NCI-H2029 (cell line): ENCODE data around the gene DSCAM.
"Not testable (repeated sequence)": the region's sequence is repeated elsewhere in the genome, so short reads cannot be mapped to it uniquely, and the experiment has no call there.

ENCODE experiments used
- DNase-seq: peaks from one replicate; lab custom pipeline; 2025; lab: John Stamatoyannopoulos, UW

DSCAM gene

DNA sequence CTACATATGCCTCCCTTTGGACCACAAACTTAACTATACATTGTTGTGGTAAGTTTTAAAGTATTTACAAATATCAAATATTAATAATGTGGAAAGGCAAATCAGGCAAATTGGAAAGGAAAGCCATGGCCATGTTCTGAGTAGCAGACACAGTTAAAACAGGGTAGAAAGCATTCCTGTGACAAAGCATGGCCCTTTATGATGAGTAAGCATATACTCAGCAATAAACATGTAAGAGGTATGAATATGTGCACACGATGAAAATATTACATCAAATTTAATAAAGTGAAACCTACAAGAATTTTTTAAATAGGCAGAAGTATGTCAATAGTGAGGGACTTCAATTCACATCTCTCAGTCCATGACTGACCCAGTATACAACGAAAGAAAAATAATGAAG is 389.2 kb downstream of the DSCAM start:
- no peak for DNase-seq

DNA sequence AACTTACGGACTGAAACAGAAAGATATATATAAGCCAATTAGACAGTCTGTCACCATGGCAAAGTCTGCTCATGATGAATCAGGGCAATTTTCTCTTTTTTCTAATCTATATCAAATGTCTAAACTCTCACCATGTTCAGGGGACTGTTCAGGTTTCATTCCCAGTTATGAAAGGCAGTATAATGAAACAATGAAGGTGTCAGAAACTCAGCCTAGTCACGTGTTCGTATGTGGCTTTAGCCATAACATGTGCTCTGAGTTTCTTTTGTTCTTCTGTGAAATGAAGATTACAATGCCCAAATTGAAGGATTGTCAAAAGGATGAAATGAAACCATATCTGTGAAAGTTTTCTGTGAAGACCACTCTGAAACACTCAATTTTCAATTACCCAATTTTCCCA is 392.9 kb downstream of the DSCAM start:
- DNase-seq = no peak

DNA sequence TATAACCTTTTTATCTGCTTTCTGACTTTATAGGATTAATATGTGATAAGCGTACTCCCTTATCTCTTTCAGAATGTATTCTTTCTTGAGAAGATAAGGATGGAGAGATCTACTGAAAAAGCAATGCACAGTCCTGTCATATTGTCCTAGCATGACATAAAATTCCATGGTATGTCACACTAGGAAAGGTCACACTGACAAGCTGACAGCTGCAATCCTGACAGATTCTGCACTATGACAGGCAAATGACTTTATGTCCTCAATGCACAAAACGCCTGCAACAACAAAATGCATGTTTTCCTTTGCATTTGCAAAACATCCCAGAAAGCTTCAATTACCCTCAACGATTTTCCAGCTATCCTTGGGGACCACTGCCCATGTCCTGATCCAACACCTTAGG is 393.8 kb downstream of the DSCAM start:
- DNase-seq = no peak

DNA sequence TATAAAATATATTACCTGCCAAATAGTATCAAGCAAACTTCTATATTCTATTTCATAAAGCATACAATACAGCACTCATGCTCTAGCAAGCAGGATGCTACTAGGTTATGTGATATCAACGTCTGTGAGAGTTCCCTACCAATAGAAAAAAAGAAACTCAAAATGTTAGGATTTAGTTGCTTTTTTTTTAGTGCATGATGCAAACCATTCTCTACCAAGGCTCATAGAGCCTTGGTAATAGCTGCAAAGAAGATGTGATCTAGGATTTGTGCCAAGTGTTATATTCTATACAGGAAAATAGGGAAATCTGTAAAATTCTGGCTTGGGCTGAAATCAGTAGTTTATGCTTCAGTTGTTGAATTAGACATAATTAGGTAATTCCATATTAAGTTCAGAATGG is 394.4 kb downstream of the DSCAM start:
- no peak for DNase-seq

DNA sequence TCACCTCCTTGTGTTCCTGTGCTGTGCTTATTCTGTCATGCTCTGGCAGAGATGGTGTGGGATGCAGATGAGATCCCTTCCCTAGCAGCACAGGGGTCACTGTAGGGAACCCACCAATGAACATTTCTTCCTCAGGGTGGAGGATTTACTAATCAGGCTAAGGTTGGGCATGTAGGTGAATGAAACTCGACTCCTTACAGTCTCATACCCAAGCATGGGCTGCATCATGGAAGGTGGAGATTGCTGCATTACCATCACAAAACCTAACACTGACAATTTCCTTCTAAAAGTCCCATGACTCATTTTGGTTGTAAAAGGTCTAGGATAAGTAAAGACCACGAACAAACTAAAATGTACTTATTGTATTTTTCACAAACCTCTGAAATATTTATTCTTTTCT is 399.9 kb downstream of the DSCAM start:
- DNase-seq = no peak

DNA sequence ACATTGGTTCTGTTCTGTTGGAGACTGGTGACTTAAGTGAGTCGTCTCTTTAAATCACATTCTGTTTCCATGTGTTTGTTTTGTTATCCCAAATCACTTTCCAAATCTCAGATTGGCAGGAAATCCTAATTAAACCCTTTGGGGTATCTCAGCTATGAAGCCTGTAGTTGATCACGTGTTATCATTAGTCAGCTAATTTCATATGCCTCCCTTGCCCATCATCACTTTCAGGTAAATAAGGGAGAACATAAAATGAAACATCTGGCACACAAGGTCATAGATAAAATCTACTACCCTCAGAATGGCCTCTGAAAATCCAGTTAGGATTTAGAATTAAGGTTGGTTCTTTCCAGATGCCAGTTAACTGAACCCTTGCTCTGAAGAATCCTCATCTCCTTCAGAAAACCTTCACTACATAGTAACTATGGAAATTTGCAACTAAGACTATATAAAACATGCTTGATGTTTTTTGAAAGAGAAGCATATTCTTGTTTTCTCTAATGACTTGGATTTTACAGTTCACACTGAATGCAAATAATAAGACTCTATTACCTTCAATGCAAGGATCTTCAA is 401.5 kb downstream of the DSCAM start:
- DNase-seq = no peak

DNA sequence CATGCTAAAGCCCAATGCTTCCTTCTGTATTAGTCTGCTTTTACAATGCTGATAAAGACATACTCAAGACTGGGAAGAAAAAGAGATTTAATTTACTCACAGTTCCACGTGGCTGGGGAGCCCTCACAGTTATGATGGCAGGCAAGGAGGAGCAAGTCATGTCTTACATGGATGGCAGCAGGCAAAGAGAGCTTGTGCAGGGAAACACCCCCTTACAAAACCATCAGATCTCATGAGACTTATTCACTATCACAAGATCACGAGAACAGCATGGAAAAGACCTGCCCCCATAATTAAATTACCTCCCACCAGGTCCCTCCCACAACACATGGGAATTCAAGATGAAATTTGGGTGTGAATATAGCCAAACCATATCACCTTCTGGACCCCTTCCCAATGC is 407.4 kb downstream of the DSCAM start:
- DNase-seq = not testable (repeated sequence)

DNA sequence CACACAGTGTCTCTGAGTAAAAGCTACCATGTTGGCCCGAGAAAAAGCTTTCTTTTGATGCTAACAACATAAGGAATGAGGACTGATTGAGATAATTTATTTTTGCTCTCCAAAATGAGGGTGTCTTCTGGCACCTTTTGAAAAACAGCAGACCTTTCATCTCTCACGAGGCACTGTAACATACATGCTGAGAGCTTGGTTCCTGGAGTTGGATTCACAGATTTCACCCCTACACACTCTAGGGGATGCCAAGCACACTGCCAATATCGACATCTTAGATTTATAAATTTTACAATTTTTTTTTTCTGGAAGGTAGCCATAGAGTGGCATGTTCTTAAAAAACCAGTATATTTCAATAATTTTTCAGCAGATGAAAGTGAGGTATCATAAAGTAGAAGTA is 408.3 kb downstream of the DSCAM start:
- DNase-seq = no peak

DNA sequence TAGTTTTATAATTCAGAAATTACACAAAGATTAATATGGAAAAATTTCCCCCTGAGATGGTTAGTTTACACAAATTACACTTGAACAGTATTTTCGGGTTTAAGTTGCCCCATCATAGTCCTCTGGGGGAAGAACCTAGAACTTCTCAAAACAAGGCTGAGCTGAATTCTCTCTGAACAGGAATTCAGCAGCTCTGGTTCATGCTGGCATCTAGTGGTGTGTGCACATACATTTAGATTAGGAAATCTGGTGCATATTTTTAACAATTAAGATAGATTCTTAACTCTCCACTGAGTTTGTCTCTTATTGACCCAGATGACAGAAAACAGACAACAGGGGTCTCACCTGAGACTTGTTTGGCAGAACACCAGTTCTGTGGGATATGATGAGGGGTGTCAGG is 410.7 kb downstream of the DSCAM start:
- no peak for DNase-seq

DNA sequence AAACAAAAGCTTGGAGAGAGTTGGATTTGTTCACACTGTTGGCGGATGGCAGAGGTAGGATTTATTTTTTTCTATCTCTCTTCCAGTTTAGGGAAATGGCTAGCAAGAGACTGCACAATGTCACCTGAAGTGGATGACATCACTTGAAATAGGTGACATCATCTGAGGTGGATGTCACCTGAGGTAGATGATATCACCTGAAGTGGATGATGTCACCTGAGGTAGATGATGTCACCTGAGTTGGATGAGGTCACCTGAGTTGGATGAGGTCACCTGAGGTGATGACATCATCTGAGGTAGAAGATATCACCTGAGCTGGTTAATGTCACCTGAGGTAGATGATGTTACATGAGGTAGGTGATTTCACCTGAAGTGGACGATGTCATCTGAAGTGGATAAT is 413.4 kb downstream of the DSCAM start:
- peak; percentile 70 for DNase-seq

DNA sequence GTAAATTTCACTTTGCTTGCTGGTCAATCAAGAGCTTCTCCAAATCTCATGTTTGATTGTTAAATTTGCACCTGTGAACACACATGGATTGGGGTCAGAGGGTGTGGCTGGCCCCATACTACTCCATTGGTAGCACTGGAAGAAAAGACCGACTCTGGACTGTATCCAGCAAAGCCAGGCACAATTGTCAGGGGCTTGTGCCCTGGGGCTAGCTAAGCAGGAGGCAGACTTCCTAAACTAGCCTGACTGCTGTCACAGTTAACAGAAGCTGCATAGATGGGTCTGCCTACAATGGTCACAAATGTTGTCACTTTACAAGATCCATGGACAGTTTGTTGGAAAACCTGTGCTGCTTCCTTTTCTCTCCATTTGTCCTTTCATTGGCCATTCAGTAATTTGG is 421.0 kb downstream of the DSCAM start:
- no peak for DNase-seq

DNA sequence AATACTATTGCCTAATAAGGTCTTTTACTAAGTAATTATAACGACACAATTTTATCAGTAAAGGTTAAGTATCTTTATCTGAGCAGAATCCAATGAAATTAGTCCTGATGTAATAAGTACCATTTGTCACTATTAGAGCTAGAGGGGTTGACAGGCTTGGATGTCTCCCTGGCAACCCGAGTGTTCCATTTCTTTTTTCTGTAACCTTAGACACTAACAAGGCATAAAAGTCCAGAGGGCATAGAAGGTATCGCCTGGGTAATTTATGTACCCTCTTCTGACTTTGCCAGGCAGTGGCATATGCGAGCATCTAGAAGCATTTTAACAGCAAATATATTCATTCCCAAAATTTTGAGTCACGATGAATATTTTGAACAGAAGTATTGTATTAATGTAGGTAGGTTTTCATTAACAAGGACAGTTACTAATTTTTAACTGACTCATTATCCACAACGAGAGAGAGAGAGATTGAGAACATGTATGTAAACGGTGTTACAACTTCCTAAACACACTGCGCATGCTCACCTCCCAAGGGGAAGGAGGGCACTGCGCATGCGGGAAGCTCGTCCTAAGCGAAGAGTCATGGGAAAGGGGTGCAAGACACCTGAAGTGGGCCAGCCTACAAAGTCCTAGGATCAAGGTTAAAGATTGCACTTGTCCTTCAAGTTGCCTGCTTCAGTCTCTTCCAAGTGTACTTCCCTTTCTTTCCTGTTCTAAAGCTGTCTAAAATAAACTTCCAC is 423.9 kb downstream of the DSCAM start:
- DNase-seq = no peak

DNA sequence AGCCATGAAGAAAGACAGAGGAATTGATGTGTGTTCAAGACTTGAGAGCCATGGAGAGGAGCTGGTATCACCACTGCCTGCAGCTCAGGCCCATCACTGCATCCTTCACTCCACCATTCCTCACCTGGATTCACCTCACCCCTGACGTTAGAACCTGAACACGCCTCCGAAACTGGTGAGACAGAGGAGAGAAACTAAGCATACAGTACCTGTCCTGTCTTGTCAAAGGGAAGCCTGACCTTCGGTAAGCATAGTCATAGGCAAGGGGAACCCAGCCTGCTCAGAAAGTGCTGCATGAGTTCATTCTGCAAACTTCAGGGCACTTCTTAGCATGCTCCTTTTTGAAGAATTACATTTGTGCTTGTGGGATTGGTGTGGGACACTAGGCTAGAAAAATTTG is 425.8 kb downstream of the DSCAM start:
- no peak for DNase-seq

DNA sequence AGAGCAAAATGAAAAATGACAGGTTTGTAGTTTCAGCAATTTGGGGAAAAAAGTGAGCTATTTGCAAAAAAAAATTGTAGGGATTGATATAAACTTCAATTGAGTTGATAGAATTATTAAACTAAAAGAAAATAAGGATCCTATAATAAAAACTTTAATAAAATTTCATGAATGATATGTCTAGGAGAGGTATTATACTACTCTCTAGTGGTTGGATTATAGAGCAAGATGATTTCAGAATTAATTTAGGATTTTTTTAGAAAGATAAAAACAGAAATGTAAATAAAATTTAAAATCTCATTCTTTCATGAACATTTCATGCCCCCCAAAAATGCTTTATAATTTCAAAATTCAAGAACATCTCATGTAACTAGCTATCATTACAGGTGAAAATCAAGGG is 430.4 kb downstream of the DSCAM start:
- no peak for DNase-seq

DNA sequence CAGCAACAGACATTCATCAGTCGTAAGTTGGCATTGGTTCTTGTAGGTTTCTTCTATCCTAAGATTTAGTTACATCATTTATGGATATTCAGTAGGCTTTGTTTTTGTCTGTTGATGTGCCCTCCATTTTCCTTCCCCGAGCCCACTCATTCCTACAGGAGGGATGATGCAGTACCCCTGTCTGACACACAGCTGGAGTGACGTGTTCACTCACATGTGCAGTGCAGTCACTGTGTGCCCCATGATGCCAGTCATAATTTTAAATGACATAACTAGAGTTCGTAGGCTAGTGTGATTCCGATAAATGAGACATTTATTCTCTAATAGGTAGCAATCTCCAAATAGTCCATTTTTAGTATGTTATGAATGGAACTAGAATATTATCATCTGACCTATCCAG is 438.4 kb downstream of the DSCAM start:
- DNase-seq = no peak

DNA sequence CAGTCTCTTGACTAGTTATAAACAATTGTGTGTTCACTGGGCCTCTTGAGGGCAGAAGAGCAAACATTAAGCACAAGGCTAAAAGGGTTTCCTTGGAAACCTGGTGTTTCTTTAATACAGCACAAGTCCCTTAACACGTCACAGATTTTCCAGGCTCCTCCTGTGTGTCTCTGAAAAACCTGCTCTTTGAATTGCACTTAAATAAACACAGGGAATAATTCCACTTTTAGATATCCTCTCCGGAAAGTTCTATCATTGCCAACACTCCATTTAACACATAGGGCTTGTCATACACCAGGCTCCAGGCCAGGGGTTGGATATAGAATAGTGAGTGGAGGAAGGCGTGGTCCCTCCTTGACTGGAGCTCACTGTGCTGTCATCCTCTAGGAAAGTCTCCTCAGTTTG is 442.6 kb downstream of the DSCAM start:
- peak; percentile 96 for DNase-seq

DNA sequence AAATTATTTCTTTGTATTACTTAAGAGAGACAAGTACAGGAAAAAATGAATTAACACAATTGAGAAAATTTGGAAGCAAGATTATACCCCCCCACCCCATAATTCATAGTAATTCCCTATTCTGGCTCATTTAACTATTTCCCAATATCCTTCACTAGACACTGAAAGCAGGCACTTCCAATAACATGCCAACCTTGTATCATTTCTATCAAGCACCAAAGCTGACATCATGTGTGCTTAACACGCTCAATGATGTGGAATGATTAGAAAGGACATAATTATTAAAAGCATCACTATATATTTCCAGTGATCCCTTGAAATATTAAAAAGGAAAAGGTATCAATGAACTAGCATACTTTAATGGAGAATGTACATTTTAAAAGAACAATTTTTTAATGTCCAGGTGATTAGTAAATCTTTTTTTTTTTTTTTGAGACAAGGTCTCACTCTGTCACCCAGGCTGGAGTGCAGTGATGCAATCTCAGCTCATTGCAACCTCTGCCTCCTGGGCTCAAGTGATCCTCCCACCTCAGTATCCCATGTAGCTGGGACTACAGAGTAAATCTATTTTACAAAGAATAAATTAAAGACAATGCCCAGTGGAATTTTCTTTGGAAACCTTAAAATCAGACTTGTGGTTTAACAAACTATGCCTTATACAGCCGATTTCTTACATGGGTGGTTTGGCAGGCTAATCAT is 443.9 kb downstream of the DSCAM start:
- no peak for DNase-seq

DNA sequence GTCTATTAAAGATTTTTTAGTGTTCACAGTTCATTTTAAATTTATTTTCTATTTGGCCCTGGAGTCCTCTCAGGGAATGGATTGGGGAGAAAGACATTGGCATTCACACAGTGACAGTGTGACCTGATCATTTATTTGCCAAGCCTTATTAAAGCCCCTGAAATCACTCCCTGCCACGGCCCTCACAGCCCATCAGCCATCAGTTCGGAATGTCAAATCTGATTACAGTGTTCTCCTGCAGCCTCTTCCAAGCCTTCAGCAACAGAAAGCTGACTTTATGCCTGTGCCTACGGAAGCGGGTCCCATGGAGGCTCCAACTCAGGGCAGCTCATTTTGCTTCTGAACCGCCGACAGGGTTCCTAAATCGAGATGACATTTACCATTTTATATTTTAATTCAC is 451.2 kb downstream of the DSCAM start:
- no peak for DNase-seq

DNA sequence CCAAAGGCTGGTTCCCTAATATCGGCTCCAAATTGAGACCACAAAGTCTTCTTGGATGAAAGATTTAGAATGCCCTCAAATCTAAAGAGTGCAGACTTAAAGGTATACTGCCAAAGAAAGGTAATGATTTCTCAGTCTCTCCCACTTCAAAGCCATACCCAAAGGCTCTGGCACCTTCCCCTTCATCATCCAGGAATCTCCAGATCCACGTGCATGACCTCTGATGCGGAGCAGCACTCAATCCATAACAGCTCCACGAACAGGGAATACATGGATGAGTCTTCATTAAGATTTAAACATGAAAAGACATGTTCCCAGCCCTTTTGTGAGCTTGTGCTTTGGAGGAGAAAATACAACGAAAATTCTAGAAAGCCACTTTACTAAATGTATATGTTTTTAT is 453.9 kb downstream of the DSCAM start:
- DNase-seq = no peak

DNA sequence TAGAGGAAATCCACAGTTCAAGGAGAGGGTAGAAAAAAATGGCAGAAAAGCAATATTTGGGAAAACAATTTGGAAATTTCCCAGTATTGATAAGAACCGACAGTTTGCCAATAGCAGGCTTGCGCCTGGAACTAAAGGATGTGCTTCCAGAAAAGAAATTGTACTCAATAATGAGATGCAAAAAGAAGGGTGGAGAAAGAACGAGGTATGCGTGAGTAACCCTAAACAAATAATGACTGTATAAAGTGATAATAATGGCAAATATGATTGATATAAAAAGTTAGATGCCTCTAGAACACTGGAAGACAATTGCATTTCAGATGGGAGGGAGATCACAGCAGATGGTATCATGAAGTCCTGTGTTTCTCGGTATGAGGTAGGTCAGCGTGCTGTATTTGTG is 458.9 kb downstream of the DSCAM start:
- DNase-seq = no peak

DNA sequence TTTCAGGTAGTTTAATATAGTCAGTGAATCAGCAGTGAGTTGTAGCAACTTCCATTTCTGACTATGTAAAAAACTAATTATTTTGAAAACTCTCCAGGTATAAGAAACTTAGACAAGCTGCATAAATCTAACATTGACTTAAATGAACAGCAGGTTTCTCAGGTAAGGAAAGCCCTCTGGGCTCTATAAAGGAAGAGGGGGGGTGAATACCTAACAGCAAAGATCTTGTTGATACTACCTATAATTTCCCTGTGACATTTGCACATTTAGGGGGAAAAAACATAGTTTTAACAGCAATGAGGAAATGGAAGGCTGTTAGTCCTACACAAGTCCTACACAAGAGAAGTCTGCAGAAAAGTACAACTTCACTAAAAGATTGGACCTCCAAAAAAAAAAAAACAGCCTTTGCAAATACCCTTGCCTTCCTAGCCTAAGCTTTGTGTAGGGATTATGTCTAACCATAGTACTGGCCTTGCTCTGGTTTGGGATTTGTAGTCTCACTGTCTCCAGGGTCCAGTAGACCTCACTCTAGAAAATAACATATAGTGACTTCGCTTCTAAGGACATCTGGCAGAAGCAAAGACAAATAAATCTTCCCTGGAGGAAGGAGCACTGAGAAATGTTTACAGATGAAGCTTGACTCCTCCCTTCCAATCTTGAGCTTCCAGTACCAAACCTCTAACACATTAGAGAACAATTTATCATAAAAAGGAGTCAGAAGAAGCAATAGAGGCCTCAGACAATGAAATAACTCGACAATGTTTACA is 459.8 kb downstream of the DSCAM start:
- DNase-seq = no peak

DNA sequence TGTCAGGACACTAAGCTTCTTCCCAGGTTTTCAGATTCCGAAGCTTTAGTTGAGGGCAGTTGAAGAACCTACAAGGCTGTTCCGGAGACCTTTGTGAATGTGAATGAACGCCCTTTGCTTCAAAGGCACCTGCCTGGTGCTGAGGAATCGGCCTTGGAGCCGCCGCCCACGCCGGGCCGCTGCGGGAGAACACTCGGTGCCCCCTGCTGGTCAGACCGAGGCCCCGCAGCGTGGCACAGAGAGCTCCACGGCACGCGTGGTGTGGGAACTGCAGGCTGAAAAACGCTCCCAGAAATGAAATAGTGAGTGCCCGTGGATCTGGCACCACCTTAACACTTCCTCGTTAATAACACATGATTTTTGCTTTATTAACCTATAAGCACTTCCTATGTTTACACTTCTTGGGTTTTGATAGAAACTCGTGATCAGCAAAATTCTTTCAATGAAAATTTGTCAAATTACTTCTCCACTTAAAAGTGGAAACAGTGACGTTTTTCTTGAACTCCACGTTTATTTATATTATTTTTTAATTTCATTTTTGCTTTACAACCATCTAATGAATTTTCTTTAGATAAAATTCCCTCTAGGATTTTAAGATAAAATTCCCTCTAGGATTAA is 460.6 kb downstream of the DSCAM start:
- no peak for DNase-seq
